ENCODE results near the gene DHRS9.

DNA sequence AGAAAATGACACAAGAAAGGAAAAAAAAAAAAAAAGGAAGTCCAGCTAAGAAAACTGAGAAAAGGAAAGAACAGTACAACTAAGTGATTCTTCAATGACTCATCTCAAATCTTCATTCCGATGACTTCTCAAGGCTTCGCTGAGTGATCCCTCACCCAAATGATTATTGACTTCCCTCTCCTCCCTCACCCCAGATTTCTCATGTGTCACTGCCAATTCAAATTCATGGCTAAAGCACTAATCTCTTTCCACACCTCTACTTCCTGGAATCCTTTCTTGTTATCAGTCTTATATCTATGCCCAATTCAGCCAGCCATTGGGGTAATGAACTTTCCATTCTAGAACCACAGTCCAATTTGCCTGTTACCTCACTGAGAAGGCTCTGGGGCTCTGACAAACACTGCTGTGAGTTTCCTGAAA lies 31.0 kb upstream of the DHRS9 start:
- TF ChIP-seq, protein P1, sequence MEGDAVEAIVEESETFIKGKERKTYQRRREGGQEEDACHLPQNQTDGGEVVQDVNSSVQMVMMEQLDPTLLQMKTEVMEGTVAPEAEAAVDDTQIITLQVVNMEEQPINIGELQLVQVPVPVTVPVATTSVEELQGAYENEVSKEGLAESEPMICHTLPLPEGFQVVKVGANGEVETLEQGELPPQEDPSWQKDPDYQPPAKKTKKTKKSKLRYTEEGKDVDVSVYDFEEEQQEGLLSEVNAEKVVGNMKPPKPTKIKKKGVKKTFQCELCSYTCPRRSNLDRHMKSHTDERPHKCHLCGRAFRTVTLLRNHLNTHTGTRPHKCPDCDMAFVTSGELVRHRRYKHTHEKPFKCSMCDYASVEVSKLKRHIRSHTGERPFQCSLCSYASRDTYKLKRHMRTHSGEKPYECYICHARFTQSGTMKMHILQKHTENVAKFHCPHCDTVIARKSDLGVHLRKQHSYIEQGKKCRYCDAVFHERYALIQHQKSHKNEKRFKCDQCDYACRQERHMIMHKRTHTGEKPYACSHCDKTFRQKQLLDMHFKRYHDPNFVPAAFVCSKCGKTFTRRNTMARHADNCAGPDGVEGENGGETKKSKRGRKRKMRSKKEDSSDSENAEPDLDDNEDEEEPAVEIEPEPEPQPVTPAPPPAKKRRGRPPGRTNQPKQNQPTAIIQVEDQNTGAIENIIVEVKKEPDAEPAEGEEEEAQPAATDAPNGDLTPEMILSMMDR (conservative IDR thresholded peaks at IDR 0.05; ENCODE audit: low read length): no peak
- no peak for TF ChIP-seq EZH2phosphoT487 (IDR thresholded peaks at IDR 0.05; ENCODE audit: borderline replicate concordance)
